Measurements from ENCODE around the gene CDH4.

The CDH4 gene

DNA sequence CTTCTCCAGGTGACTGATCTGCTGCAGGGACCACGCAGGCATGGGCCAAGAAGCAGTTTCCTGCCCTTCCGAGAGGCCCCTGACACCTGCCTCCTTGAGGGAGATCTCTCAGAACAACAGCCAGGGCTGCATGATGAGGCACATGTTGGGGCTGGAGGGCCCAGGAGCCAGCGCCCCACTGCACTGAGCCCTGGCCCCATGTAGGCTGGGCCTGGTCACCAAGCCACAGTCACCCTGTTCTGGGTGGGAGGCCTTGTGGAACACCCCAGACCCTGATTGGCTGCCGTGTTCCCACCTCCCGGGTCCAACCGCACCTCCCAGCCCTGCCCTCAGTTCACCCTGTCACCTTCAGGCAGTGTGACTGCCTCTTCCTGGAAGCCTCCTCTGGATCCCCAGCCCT lies 639.4 kb downstream of the CDH4 start:
- FAIRE-seq: no peak

DNA sequence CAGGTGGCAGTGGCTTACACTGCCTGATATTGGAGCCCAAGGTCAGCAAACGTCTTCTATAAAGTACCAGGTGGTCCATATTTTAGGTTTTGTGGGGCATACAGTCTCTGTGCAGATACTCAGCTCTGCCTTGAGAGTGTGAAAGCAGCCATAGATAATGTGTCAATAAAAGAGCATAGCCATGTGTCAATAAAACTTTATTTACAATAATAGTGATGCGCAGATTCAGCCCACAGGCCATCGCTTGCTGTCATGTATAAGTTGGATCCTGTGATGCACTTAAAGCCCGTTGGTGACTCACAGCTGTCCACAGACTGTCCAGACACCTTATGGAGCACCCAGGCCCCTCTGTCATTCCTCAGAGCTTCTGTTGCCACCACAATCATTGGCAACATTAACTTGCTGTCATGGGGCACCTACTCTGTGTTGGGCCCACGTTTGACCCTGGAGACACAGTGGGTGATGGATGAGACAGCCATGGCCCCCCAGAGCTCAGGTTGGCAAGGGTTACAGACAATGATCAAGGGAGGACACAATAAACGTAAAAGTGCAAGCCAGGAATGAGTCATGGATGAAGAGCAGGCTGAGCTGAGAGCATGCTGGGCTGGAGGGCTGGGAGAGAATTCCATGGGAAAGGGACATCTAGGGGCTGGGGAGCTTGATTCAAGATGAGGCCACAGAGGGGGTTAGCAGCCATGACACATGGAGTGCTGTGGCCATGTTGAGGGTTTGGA lies 640.0 kb downstream of the CDH4 start:
- FAIRE-seq: no peak

DNA sequence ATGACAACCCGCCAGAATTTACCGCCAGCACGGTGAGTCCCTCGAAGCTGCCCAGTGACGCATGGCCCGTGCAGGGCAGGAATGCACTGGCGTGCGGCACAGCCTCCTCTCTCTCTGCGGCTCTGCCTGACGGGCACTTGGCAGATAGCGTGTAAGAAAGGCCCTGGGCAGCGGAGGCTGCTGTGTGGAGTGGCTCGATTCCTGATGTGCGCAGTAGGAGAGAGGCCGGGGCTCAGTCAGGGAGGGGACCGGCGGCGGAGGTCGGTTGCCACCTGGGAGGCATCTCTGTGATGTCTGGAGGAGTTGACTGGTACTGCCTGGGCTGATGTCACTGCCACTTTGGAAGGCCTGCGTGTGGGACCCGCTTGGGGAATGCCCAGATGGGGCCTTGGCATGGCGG lies 643.0 kb downstream of the CDH4 start:
- FAIRE-seq: no peak

DNA sequence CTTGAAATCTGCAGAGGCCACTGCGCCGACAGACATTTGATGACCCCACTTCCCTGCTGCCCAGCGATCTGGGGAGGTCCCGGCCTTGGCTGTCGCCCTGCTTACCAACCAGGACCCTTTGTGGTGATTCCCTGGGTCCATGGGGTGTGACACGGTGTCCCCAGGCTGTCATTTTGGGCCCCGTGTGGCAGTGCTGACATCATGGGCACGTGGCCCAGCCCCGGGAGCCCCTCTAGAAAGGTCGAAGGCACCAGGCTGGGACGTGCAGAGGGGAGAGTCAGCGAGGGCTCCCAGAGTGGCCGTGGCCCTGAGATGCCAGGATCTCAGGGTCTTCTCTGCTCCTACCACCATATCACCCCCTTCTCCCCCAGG lies 643.6 kb downstream of the CDH4 start:
- FAIRE-seq: no peak

DNA sequence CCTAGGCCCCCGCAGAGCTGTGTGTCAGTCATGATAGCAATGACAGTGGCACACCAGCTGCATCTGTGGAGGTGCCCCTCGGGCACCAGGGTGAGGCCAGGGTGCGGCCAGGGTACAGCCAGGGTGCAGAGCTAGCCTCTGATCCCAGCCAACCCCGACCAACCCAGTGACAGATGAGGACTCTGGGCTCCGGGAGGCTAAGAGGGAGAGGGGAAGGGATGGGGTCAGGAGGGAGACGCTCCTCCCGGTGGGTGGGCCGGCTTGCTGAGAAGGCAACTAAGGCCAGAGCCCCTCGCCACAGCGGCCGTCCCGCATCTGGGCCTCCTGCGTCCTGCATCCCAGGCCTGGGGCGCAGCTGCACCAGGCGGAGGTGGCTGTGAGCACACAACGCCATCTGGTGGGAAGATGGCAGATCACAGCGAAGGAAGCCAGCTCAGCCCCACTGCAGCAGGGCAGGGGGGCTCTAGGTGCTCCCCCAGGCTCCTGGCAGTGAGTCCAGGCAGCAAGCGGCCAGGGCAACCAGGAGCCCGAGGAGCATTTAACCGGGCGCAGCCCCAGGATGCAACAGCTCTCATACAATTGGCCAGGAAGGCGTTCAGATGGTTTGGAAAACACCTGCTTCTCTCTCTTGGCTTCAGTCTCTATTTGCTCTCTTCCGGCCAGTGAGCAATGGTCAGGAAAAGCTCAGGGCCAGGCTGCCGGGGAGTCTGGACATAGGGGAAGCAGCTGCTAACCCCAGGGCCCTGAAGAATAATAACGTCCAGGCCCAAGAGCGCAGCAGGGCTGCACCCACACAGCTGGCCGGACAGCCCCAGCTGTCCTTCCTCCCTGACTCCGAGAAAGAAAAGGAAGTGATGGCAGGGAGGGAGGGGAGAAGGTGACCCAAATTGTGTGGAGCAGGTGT lies 644.2 kb downstream of the CDH4 start:
- no peak for FAIRE-seq

DNA sequence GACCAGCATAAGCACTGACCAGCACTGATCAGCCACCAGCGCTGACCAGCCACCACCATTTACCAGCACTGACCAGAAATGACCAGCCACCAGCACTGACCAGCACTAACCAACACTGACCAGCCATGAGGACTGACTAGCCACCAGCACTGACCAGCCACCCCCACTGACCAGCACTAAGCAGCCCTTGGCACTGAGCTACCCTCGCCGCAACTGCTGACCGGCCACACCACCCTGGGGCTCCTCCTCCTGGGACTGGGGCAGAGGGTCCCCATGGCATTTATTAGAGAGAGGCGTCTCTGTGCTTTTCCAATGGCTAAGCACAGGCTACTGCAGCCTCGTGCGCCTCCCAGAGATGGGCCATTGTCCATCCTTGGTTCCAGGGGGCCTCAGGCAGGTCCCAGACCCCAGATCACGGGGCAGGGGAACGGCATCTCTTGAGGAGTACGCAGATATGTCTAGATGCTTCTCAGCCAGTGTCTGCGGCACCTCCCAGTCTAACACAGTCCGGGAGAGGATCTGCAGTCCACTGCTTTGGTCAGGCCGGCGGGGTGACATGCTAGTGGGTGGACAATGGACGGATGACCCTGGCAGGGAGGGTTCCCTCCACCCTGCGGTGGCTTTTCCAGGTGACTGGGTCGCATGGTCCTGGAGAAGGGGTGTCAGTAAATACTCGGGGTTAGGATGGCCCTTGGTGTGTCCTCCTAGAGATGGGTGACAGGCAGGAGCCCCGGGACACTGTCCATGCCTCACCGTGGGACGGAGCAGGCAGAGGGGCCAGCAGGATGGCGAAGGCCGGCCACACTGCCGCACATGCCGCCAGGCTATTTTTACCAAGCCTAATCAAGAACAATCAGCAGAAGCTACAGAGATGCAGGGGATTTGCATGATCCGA lies 645.6 kb downstream of the CDH4 start:
- no peak for FAIRE-seq

DNA sequence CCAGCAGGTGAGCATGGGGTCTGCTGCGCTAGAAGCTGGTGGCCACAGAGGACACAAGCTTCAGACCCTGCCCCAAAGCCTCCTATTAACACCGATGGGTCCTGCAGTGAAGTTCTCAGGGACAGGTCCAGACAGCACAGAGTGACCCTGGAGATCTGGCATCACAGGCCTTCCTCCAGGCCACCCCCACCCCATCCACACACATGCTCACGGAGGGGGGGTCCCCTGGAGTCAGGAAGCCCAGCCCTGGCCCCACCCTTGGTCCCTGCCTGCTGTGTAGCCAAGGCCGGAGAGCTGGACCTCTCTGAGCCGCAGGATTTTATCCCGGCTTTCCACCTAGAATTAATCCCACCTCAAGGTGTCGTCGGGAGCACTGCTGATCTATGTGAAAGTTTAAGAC lies 646.3 kb downstream of the CDH4 start:
- FAIRE-seq: no peak

DNA sequence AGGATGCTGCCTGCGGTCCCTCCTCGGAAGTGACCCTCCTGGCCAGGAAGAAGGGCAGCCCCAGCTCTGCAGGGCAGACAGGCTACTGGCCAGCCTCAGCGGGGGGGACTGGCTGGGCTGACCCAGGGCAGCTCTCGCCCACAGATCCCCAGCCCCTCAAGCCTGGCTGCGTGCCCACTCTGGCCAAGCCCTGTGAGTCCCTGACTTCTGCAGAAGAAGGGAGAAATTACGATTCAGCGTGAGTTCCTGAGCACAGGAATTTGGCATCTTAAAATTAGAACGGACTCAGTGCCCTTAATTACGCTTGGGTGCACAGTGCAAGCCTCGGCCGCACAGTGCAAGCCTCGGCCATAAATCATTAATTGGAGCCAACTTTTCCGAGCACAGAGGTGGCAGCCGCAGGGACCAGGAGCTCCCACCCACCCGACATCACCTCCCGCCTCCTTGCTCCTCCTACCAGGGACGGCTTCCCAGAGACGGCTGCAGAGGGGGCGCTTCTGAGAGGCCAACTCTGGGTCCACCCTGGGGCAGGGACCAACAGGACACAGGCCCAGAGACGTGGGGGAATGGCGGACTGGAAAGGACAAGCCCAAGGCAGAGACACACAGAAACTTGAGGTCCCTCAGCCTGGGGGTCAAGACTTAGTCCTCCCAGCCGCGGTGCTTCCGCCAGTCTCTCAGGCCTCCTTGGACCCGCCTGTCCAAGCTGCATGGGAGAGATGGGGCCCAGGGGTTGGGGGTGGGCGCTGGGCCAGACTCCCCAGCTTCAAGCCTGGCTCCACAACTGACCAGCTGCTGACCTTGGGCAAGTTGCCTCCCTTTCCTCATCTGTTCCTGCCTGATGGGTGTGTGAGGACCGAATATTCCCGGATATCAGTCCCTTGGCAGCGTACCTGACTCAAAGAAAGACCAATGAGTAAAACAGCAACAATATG lies 648.2 kb downstream of the CDH4 start:
- no peak for FAIRE-seq

DNA sequence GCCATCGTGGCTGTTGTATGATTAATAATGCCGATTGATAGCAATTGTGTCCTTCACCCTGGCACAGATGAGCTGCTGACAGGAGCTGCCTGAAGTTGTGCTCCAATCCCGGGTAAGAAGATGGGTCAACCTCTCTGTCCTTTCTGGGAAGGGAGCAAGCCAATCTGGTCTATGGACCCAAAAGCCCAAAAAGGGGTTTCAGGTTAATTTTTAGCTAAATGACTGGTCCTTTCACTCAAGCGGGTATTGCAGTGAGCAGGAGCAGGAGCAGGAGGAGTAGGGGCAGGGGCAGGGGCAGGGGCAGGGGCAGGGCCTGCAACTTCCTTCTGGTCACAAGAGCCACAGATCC lies 648.9 kb downstream of the CDH4 start:
- FAIRE-seq: no peak

DNA sequence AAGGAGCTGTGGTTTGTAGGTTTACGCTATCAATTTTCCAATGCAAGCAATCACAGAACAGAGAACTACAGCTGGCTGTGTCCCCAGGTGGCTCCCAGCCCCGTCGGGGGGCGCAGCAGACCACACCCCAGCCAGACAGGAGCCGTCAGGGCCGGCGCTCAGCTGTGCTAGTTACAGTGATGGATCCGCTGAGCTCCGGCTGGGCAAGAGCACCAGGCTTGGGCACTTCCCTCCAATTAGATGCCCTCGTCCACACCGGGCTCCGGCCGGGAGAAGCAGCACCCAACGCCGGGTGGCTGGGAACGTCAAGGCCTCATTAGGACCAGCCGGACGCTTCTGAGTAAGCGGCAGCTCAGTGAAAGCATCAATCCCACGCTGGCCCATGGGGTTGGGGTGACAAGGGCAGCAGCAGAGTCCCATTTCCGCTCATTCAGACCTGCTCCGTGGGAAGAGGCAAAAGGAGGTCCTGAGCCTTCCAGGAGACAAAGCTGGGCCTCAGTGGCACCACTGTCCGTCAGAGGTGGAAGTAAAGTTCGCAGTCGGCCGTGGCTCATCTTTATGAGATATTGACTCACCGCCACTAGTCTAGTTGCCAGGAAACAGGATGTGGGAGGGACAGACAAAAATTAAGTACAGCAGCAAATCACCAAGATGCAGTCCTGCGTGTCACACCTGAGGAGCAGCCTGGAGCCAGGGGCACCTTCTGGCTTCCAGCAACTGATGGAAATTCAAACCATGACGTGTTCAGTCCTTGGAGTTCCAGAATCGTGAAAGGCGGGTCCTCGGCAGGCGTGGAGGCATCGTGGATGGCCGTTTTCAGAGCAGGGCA lies 649.5 kb downstream of the CDH4 start:
- no peak for FAIRE-seq

DNA sequence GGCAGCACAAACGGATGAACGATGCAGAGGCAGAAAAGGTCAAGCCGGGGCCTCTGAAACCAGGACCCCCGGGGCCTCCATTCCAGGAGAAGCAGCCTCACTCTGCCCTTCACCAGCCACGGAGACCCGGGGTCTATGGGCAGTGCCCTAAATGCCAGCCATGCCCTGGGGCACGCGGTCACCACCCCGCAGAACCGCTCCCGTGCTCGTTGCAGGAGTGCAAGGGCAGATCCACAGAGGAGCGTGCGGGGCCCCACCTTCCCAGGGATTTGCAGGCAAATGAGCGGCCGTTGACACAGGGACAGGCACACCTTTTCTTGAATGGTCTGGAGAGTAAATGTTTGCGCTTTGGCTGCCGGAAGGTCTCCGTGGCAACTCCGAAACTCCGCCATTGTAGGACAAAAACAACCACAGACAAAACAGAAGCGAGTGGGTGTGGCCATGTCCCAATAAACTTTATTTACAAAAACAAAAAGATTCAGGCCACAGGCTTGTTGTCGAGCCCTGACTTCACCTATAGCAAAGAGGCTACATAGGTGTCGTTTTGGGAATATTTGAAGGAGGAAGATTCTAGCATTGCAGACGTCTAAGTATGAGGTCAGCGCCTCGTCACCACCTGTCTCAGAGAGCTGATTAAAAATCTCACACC lies 650.3 kb downstream of the CDH4 start:
- FAIRE-seq: no peak

DNA sequence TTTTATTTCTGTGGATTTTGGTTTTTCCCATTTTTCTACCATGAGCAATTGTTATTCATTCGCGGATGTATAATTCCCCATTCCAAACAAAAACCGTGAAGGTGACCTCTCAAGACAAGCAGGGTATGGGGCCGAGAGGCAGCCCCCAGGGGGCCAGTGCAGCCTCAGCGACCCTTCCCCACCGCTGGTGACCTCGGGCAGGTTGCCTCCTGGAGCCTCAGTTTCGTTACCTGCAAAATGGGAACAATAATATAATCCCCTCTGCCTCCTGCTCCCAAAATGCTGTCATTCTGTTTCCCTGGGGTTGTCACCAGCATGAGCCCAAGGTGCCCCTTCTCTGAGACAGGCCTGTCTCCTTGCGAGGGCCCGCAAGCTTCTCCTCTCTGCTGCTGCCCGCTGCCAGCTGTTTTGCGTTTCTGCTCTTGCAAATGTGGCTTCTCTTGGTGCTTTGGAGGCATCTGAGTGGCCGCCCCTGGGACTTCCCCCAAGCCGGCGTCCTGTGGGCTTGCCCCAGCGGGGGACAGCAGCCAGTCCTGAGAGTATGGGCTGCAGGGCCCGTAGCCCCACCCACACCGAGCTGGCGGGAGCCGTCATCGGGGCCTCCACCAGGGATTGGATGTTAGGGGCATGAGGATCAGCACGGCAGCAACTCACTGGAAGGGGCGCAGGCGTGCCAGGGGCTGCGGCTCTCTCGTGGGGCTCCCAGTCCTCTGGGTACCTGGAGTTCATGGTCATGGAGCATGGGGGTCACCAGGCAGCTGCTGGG lies 651.7 kb downstream of the CDH4 start:
- FAIRE-seq: no peak

DNA sequence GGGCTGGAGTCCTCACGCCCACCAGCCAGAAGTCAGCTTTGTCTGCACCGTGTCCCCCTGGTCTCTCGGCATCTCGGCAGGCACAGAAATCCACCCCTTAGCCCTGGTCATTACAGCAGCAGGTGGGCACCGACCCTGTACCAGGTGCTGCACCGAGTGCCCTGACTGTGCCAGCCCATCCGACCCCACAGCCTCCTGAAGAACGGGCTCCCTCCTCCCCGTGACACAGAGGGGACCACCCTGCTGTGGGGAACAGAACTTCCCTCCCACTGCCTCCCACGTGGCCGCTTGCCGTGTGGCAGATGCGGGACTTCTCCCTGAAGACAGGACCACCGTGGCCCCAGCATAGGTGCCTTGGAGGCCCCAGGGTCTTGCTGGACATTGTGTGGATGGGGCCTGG lies 652.4 kb downstream of the CDH4 start:
- no peak for FAIRE-seq

DNA sequence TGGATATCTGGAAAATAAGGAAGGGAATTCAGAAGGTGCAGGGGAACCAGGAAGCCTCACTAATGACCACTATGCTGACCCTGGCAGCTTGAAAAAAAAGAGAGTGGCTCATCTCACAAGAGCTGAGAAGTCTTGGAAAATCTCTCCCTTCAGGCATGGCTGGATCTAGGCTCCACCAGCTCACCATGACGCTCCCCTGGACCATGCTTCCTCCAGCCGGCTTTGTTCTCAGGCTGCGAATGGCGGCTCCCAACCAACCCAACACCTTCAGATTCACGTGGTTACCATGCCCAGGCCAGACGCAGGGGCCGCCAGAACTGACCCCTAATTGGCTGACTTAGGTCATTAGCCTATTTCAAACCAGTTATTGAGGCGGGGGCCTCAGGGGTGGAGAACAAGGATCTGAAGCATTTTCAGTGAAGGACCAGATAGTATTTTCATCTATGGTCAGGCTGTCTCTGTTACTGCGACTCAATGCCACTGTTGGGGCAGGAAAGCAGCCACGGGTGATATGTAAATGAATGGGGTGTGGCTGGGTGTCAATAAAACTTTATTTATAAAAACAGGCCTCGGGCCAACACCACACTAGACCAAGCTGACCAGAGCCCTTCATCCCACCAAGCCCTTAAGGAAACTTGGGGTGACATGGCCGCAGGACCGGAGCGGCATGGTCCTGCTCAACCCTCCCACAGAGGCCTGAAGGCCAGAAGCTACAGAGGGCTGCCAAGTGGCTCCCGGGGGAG lies 653.9 kb downstream of the CDH4 start:
- FAIRE-seq: no peak

DNA sequence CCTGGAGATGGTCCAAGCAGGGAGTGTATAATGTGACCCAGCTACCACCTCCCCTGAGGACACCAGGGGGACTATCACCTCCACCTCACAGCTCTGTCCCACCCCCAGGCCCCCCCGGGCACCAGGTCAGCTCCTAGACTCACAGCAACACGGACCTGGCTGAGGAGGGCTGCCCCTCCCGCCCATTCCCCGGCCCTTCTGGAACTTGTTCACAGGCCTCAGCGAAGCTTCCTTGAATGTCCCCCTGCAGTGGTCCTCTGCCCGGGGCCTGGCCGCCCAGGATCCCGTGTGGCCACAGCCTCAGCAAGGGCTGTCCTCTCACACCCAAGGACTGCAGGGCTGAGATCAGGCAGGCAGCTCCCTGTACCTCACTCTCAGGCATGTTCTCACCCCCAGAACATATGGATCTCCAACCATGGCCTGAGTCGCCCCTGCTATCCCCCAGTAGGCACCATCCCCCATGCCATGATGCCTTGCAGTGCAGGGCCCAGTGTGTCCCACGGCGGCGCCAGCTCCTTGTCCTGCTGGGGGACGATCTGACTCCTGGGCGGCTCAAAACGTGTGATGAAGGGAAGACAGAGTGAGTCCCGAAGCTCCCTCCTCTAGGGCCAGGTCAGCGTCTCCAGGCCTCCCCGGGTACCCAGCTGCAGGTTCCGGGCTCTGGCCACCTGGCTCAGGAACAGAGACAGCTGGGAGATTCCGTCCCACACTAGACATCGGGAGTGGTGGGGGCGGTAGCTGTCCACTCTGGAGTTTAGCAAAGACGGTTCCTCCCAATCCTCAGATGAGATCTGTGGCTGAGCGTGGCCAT lies 655.2 kb downstream of the CDH4 start:
- no peak for FAIRE-seq

DNA sequence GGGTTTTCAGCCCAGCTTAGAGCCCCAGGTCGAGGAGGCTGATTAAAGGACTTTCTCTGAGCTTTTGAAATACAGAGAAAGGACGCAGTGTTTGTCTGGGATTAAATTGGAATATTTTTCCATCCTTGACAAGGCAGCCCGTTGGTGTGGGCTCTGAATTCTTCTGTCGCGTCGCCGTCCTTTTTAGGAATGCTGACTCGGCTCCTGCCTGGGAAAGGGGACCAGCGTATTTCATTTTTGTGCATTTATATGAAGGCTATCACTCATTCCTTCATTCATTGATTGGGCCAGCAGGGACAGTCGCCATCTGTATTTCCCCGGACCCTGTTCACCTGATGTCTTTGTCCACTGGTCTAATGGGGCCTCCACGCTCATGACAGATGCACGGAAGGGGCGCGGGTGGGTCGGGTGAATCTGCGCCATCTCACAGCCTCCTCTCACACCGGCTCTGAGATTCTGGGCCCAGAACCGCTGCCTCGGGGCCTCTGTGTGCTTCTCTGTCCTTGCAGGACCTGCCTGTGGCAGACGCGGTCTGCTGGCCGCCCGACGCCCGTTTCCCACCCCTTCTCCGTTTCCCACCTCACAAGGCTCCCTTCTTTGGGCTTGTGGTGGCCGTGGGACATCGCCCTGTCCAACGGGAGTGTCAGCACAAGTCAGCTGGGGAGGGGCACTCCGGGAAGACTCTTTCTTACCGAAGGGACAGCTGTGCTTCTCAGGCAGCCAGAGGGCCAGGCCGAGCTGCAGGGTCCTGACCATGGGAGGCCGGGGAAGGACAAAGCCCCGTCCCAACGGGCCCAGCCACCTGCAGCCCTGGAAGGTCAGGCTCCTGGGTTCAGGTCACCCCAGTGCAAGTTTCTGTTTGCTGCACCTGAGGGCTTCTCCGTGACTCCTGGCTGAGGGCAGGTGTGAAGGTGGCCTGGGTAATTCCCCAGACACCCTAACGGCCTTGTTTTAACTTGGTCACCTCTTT lies 656.3 kb downstream of the CDH4 start:
- no peak for FAIRE-seq

DNA sequence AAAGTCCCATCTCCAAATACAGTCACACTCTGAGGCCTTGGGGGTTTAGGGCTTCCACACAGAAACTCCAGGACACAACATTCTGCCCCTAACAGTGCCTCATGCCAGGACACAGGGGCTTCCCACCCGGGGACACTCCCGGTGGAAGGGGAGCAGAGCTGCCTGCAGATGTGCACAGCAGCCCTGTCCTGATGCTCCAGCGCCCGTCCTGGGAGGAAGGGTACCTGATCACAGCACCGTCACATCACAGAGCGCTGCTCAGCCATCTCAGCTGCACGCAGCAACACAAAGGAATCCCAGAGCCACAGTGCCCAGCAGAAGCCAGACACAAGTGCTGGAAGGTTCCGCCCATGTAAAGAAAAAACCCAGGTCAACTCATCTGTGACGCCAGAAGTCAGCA lies 657.0 kb downstream of the CDH4 start:
- FAIRE-seq: no peak
